ENCODE measurements around the gene PERP.
A peak's percentile ranks its signal among the peaks of the same experiment; 100 is the strongest.

The PERP gene

GRCh38 chr6:138093632-138094031 is 13.6 kb downstream of the PERP start:
- DNase-seq (ENCODE audit: extremely low read depth, low read depth): no peak
- no peak for TF ChIP-seq CTCF (IDR thresholded peaks at IDR 0.05; ENCODE audit: low read depth, low read length)

- no peak for DNase-seq (ENCODE audit: extremely low read depth, low read depth)
- no peak for TF ChIP-seq CTCF (IDR thresholded peaks at IDR 0.05; ENCODE audit: low read depth, low read length)
These were observed 14.5 kb downstream of the PERP start for GRCh38 chr6:138092686-138093085.

GRCh38 chr6:138089325-138089724 is 17.9 kb downstream of the PERP start:
- DNase-seq (ENCODE audit: extremely low read depth, low read depth): no peak

GRCh38 chr6:138088326-138088762 is 18.9 kb downstream of the PERP start:
- no peak for TF ChIP-seq CTCF (IDR thresholded peaks at IDR 0.05; ENCODE audit: low read depth, low read length)
- peak; percentile 69 for DNase-seq (ENCODE audit: extremely low read depth, low read depth)

More at GRCh38 chr6:138089325-138089724, 17.9 kb downstream of the PERP start:
- no peak for TF ChIP-seq CTCF (IDR thresholded peaks at IDR 0.05; ENCODE audit: low read depth, low read length)

GRCh38 chr6:138087593-138088325 is 19.5 kb downstream of the PERP start:
- no peak for DNase-seq (ENCODE audit: extremely low read depth, low read depth)
- no peak for TF ChIP-seq CTCF (IDR thresholded peaks at IDR 0.05; ENCODE audit: low read depth, low read length)

- no peak for TF ChIP-seq CTCF (IDR thresholded peaks at IDR 0.05; ENCODE audit: low read depth, low read length)
- no peak for DNase-seq (ENCODE audit: extremely low read depth, low read depth)
These were observed 20.5 kb downstream of the PERP start for GRCh38 chr6:138086573-138087196.

GRCh38 chr6:138085839-138086222 is 21.4 kb downstream of the PERP start:
- no peak for DNase-seq (ENCODE audit: extremely low read depth, low read depth)
- no peak for TF ChIP-seq CTCF (IDR thresholded peaks at IDR 0.05; ENCODE audit: low read depth, low read length)
